HepG2 (cell line): Measurements from ENCODE around the gene SSNA1. TPM values are rescaled to one million over a fixed set of nuclear protein-coding genes. Genes with fewer than 3 reads are reported as not detected.

Source experiments
- CC2D1A ChIP-seq: sonication (generic); formaldehyde crosslinking; IDR thresholded peaks from 2 replicates; pipeline ENCODE4 v1.8.1; 2023; ENCODE audit warnings: mild to moderate bottlenecking, missing genetic modification reagents
- ETS1 ChIP-seq: sonication (generic); formaldehyde crosslinking; IDR thresholded peaks from 2 replicates; pipeline ENCODE4 v1.4.0; 2020; ENCODE audit warnings: missing genetic modification reagents
- ETV5 ChIP-seq: IDR thresholded peaks from 2 replicates; pipeline ENCODE4 v1.6.1; 2018; ENCODE audit warnings: missing biosample characterization, missing genetic modification reagents, inconsistent platforms, borderline replicate concordance
- FOXO1 ChIP-seq: sonication (generic); formaldehyde crosslinking; IDR thresholded peaks from 2 replicates; pipeline ENCODE4 v1.4.0; 2020; ENCODE audit warnings: missing genetic modification reagents
- GTF3A ChIP-seq: sonication (generic); formaldehyde crosslinking; conservative IDR thresholded peaks from 2 replicates; pipeline ENCODE4 v1.4.0; 2020; ENCODE audit warnings: mild to moderate bottlenecking, missing genetic modification reagents
- HES4 ChIP-seq: sonication (generic); formaldehyde crosslinking; IDR thresholded peaks from 2 replicates; pipeline ENCODE4 v1.9.0; 2021; ENCODE audit warnings: mild to moderate bottlenecking, missing genetic modification reagents, borderline replicate concordance
- HMGA1 ChIP-seq: sonication (generic); formaldehyde crosslinking; conservative IDR thresholded peaks from 2 replicates; pipeline ENCODE4 v1.4.0; 2020; ENCODE audit warnings: missing genetic modification reagents
- HNRNPLL ChIP-seq: fragments of 200-400 bp; formaldehyde crosslinking; IDR thresholded peaks from 2 replicates; pipeline ENCODE4 v1.6.1; 2017; ENCODE audit warnings: mild to moderate bottlenecking, low read depth, low read length; ENCODE audit not compliant: poor library complexity, severe bottlenecking
- NFYC ChIP-seq: IDR thresholded peaks from 2 replicates; pipeline ENCODE4 v1.6.1; 2016; ENCODE audit warnings: missing genetic modification reagents, missing compliant biosample characterization
- PHB2 ChIP-seq: fragments of 450-650 bp; IDR thresholded peaks from 2 replicates; pipeline ENCODE4 v1.6.1; 2018; ENCODE audit not compliant: partially characterized antibody
- SATB2 ChIP-seq: sonication (generic); formaldehyde crosslinking; IDR thresholded peaks from 2 replicates; pipeline ENCODE4 v1.5.0; 2020; ENCODE audit warnings: missing genetic modification reagents
- SP2 ChIP-seq: sonication (generic); formaldehyde crosslinking; IDR thresholded peaks from 2 replicates; pipeline ENCODE4 v1.5.1; 2020; ENCODE audit warnings: mild to moderate bottlenecking, missing genetic modification reagents
- TBX2 ChIP-seq: sonication (generic); formaldehyde crosslinking; IDR thresholded peaks from 2 replicates; pipeline ENCODE4 v1.5.0; 2020; ENCODE audit warnings: missing genetic modification reagents, mild to moderate bottlenecking, borderline replicate concordance
- TFE3 ChIP-seq: IDR thresholded peaks from 2 replicates; pipeline ENCODE4 v1.6.1; 2016
- ZBTB2 ChIP-seq: sonication (generic); formaldehyde crosslinking; IDR thresholded peaks from 2 replicates; pipeline ENCODE4 v1.8.0; 2022; ENCODE audit warnings: low read depth, missing genetic modification reagents
- ZNF430 ChIP-seq: sonication (generic); formaldehyde crosslinking; IDR thresholded peaks from 2 replicates; pipeline ENCODE4 v1.9.0; 2021; ENCODE audit warnings: mild to moderate bottlenecking, missing genetic modification reagents
- ZNF674 ChIP-seq: sonication (generic); formaldehyde crosslinking; IDR thresholded peaks from 2 replicates; pipeline ENCODE4 v1.5.0; 2020; ENCODE audit warnings: low read depth, mild to moderate bottlenecking, missing genetic modification reagents
- ZNF737 ChIP-seq: sonication (generic); formaldehyde crosslinking; IDR thresholded peaks from 2 replicates; pipeline ENCODE4 v1.5.0; 2020; ENCODE audit warnings: missing genetic modification reagents, mild to moderate bottlenecking, borderline replicate concordance
- ZNF772 ChIP-seq: sonication (generic); formaldehyde crosslinking; IDR thresholded peaks from 2 replicates; pipeline ENCODE4 v1.5.0; 2020; ENCODE audit warnings: mild to moderate bottlenecking, missing genetic modification reagents
- ZNF784 ChIP-seq: sonication (generic); formaldehyde crosslinking; IDR thresholded peaks from 2 replicates; pipeline ENCODE4 v1.5.1; 2020; ENCODE audit warnings: missing genetic modification reagents, mild to moderate bottlenecking, borderline replicate concordance
- ZZZ3 ChIP-seq: sonication (generic); formaldehyde crosslinking; IDR thresholded peaks from 2 replicates; pipeline ENCODE4 v1.4.0; 2020; ENCODE audit warnings: missing genetic modification reagents, mild to moderate bottlenecking, borderline replicate concordance
- polyA plus RNA-seq, 8 experiments: library from polyadenylated mRNA; depleted of rRNA in 3 of 8; stranded (reverse) in 7 of 8; unstranded in 1 of 8; fragments of >200 nt; fragmentation: Illumina TruSeq in 4 of 8; extraction: Trizol in 4 of 8; gene quantifications; 2 replicates each; pipeline versions ENCODE4 v1.2.1 to v1.2.3, GENCODE V29; 2011 to 2016; ENCODE audit warnings: low read depth in 4 of 8, missing spikeins in 1 of 8, mixed read lengths in 1 of 8; ENCODE audit not compliant: insufficient read depth in 1 of 8
- total RNA-seq, 5 experiments: library from RNA; depleted of rRNA; stranded (reverse); fragments of >200 nt; fragmentation: Illumina TruSeq; extraction: Trizol; gene quantifications; 2 replicates each; pipeline ENCODE4 v1.2.3, GENCODE V29; 2016; ENCODE audit warnings: low read depth in 1 of 5

SSNA1 gene
- total and polyA plus RNA-seq, 2 of the 13 experiments (the other 11 are each of a cell fraction or from before 2014, with no cell fraction given): 35.9 to 49.4 TPM

- TF ChIP-seq ZBTB2 (CRISPR knock-in tag): no peak
- TF ChIP-seq HNRNPLL: peak; percentile 85
- TF ChIP-seq HMGA1: no peak
- no peak for TF ChIP-seq ETV5
- TF ChIP-seq TBX2 (CRISPR knock-in tag): no peak
- TF ChIP-seq CC2D1A: no peak
- TF ChIP-seq TFE3 (CRISPR knock-in tag): no peak
- TF ChIP-seq GTF3A (CRISPR knock-in tag): 0 out of 2 replicates have a peak, but pooled peaks have one; percentile 43
- no peak for TF ChIP-seq SATB2 (CRISPR knock-in tag)
- TF ChIP-seq ZNF784: no peak
- no peak for TF ChIP-seq ZNF430 (CRISPR knock-in tag)
- no peak for TF ChIP-seq FOXO1 (CRISPR knock-in tag)
- peak; percentile 26 for TF ChIP-seq NFYC (CRISPR knock-in tag)
- no peak for TF ChIP-seq ZZZ3 (CRISPR knock-in tag)
- no peak for TF ChIP-seq ZNF674 (CRISPR knock-in tag)
- TF ChIP-seq SP2 (CRISPR knock-in tag): no peak
- TF ChIP-seq ZNF772 (CRISPR knock-in tag): no peak
- no peak for TF ChIP-seq HES4
- TF ChIP-seq PHB2: no peak
- TF ChIP-seq ZNF737: no peak
- TF ChIP-seq ETS1 (CRISPR knock-in tag): no peak
Observed at GRCh38 chr9:137168904-137169856, 19.3 kb upstream of the SSNA1 start (continued).
